Measurements from ENCODE around the gene KCNH1.

Gene KCNH1

GRCh38 chr1:210915890-210916507 is 217.9 kb downstream of the KCNH1 start:
- no peak for DNase-seq

- no peak for DNase-seq
Measured at GRCh38 chr1:210912752-210913151, 221.2 kb downstream of the KCNH1 start.

GRCh38 chr1:210910020-210910575 is 223.8 kb downstream of the KCNH1 start:
- no peak for DNase-seq

GRCh38 chr1:210908791-210909190 is 225.2 kb downstream of the KCNH1 start:
- no peak for DNase-seq

- DNase-seq, result no peak
Measured at GRCh38 chr1:210908257-210908656, 225.7 kb downstream of the KCNH1 start.

GRCh38 chr1:210907251-210907805 is 226.6 kb downstream of the KCNH1 start:
- DNase-seq, result no peak

GRCh38 chr1:210905944-210906453 is 227.9 kb downstream of the KCNH1 start:
- no peak for DNase-seq

GRCh38 chr1:210905365-210905904 is 228.5 kb downstream of the KCNH1 start:
- DNase-seq, result no peak

- no peak for DNase-seq
Measured at GRCh38 chr1:210901981-210902770, 231.8 kb downstream of the KCNH1 start.

- DNase-seq, result no peak
Measured at GRCh38 chr1:210900820-210901219, 233.1 kb downstream of the KCNH1 start.

- no peak for DNase-seq
Measured at GRCh38 chr1:210900079-210900478, 233.9 kb downstream of the KCNH1 start.

GRCh38 chr1:210899676-210900075 is 234.3 kb downstream of the KCNH1 start:
- DNase-seq, result no peak

- DNase-seq, result no peak
Measured at GRCh38 chr1:210898473-210898872, 235.5 kb downstream of the KCNH1 start.

GRCh38 chr1:210883821-210884220 is 250.1 kb downstream of the KCNH1 start:
- no peak for DNase-seq

GRCh38 chr1:210882414-210883221 is 251.3 kb downstream of the KCNH1 start:
- DNase-seq, result no peak

- DNase-seq, result no peak
Measured at GRCh38 chr1:210878564-210878963, 255.4 kb downstream of the KCNH1 start.

GRCh38 chr1:210876275-210876674 is 257.7 kb downstream of the KCNH1 start:
- no peak for DNase-seq

- DNase-seq, result no peak
Measured at GRCh38 chr1:210866532-210866931, 267.4 kb downstream of the KCNH1 start.

GRCh38 chr1:210857705-210858104 is 276.2 kb downstream of the KCNH1 start:
- DNase-seq, result no peak

- no peak for DNase-seq
Measured at GRCh38 chr1:210857146-210857663, 276.7 kb downstream of the KCNH1 start.

GRCh38 chr1:210855440-210855839 is 278.5 kb downstream of the KCNH1 start:
- no peak for DNase-seq

- DNase-seq, result no peak
Measured at GRCh38 chr1:210853276-210853675, 280.7 kb downstream of the KCNH1 start.
